ENCODE measurements around the gene HYCC1. TPM values are rescaled to one million over a fixed set of nuclear protein-coding genes. Genes with fewer than 3 reads are reported as not detected.

The HYCC1 gene
- polyA plus RNA-seq, 2 of the 4 experiments (the other 2 are of a cell fraction), result 16.8 to 24.6 TPM

DNA sequence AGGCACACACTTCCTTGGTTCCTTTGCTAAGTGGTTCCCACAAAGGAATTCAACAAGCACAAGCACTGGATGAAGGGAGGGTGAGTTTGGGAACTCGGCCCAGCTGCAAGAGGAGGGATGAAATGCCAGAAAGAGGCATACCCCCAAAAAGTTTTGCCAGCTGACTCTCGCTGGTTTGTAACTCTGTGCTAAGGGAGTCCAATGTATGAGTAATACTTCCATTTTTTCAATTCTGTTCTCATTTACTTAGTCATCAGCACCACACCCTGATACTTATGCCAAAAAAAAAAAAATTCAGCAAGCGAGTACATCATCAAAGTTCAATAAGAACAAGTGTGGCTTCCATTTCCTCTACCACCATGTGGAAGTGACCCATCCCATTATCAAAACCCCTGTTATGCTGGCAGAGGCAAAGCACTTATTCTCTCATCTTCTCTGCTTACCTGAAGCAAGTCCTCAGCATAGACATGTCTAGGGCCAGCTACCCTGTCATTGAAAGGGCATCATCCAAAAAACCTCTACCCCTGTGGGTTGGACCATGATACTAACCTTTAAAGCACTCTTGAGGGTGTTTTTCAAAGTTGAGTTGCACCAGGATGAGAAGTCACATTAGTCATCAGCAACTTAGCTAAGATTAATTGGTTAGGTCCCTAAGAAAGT is 6.9 kb upstream of the HYCC1 start:
- FAIRE-seq, result no peak
- POLR2A ChIA-PET, result no interaction called here
- no peak overlapping the region for H3K27ac ChIP-seq

DNA sequence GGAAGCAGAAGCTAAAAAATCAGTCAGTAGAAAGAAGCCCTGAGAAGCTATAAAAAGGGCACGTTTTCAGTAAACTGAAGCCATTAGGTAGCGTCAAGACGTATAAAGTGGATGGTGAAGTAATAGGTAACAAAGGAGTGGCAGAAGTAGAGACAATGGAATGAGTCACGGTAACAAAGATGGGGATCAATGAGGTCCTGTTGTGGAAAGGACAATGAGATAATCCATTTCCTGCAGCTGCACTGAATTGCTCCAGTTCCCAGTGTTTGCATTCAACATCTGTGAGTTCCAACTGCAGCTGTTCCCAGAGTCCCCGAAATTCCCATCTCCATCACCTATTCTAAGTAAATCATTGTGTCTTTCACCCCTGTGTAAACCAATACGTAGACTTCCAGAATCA is 4.8 kb upstream of the HYCC1 start:
- H3K4me2 ChIP-seq, result no peak overlapping the region
- no peak for TF ChIP-seq EHMT2 (IDR thresholded peaks at IDR 0.05; ENCODE audit: low read depth)
- TF ChIP-seq CHD4 (IDR thresholded peaks at IDR 0.05; ENCODE audit: borderline replicate concordance), result no peak
- TF ChIP-seq KDM5A (IDR thresholded peaks at IDR 0.05), result no peak
- TF ChIP-seq NR3C1 (IDR thresholded peaks at IDR 0.05), result no peak
- TF ChIP-seq MYC (IDR thresholded peaks at IDR 0.05; ENCODE audit: borderline replicate concordance, low read length), result no peak
- TF ChIP-seq, protein P1, sequence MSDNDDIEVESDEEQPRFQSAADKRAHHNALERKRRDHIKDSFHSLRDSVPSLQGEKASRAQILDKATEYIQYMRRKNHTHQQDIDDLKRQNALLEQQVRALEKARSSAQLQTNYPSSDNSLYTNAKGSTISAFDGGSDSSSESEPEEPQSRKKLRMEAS (IDR thresholded peaks at IDR 0.05), result no peak
- TF ChIP-seq, protein P2, sequence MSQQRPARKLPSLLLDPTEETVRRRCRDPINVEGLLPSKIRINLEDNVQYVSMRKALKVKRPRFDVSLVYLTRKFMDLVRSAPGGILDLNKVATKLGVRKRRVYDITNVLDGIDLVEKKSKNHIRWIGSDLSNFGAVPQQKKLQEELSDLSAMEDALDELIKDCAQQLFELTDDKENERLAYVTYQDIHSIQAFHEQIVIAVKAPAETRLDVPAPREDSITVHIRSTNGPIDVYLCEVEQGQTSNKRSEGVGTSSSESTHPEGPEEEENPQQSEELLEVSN (IDR thresholded peaks at IDR 0.05; ENCODE audit: borderline replicate concordance, low read depth), result no peak
- no peak for TF ChIP-seq JUN (IDR thresholded peaks at IDR 0.05)
- no peak for TF ChIP-seq NFE2L2 (conservative IDR thresholded peaks at IDR 0.05; ENCODE audit: low read length)
- no peak for TF ChIP-seq JUNB (IDR thresholded peaks at IDR 0.05)
- TF ChIP-seq, protein P3, sequence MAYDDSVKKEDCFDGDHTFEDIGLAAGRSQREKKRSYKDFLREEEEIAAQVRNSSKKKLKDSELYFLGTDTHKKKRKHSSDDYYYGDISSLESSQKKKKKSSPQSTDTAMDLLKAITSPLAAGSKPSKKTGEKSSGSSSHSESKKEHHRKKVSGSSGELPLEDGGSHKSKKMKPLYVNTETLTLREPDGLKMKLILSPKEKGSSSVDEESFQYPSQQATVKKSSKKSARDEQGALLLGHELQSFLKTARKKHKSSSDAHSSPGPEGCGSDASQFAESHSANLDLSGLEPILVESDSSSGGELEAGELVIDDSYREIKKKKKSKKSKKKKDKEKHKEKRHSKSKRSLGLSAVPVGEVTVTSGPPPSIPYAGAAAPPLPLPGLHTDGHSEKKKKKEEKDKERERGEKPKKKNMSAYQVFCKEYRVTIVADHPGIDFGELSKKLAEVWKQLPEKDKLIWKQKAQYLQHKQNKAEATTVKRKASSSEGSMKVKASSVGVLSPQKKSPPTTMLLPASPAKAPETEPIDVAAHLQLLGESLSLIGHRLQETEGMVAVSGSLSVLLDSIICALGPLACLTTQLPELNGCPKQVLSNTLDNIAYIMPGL (CRISPR knock-in tag; IDR thresholded peaks at IDR 0.05; ENCODE audit: borderline replicate concordance), result no peak
- no peak for TF ChIP-seq CHD2 (IDR thresholded peaks at IDR 0.05; ENCODE audit: low read length, partially characterized antibody)
- no peak for TF ChIP-seq SREBF2 (IDR thresholded peaks at IDR 0.05)
- TF ChIP-seq ZC3H11A (IDR thresholded peaks at IDR 0.05), result no peak
- TF ChIP-seq, protein P4, sequence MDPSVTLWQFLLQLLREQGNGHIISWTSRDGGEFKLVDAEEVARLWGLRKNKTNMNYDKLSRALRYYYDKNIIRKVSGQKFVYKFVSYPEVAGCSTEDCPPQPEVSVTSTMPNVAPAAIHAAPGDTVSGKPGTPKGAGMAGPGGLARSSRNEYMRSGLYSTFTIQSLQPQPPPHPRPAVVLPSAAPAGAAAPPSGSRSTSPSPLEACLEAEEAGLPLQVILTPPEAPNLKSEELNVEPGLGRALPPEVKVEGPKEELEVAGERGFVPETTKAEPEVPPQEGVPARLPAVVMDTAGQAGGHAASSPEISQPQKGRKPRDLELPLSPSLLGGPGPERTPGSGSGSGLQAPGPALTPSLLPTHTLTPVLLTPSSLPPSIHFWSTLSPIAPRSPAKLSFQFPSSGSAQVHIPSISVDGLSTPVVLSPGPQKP (IDR thresholded peaks at IDR 0.05; ENCODE audit: low read depth, low read length), result no peak
- TF ChIP-seq ZNF302 (CRISPR knock-in tag; IDR thresholded peaks at IDR 0.05), result no peak
- TF ChIP-seq, protein P5, sequence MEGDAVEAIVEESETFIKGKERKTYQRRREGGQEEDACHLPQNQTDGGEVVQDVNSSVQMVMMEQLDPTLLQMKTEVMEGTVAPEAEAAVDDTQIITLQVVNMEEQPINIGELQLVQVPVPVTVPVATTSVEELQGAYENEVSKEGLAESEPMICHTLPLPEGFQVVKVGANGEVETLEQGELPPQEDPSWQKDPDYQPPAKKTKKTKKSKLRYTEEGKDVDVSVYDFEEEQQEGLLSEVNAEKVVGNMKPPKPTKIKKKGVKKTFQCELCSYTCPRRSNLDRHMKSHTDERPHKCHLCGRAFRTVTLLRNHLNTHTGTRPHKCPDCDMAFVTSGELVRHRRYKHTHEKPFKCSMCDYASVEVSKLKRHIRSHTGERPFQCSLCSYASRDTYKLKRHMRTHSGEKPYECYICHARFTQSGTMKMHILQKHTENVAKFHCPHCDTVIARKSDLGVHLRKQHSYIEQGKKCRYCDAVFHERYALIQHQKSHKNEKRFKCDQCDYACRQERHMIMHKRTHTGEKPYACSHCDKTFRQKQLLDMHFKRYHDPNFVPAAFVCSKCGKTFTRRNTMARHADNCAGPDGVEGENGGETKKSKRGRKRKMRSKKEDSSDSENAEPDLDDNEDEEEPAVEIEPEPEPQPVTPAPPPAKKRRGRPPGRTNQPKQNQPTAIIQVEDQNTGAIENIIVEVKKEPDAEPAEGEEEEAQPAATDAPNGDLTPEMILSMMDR (IDR thresholded peaks at IDR 0.05), result no peak
- ATAC-seq (no peak), FAIRE-seq (no peak), DNase-seq (ENCODE audit: low read depth in 1 of 2, low spot score in 1 of 2) (no peak)
- ChIA-PET POLR2A (no interaction called here), CTCF (interaction anchor here (0.7 to 2.8 kb wide), 2 partner anchors 37 to 459 kb away, joined by 3 to 16 read pairs; no protein-coding TSS in a partner anchor)
- peaks cover 8% of the 10 kb centered on the region; the same call in 2 of the 3 replicates for H3K4me1 ChIP-seq
- H3K9me3 ChIP-seq, result 0 out of 3 replicates have a peak, but pooled peaks cover 2% of the 10 kb centered on the region
- no peak overlapping the region for H3K27ac ChIP-seq
- 71% methylated on average over 6 of the region's 6 CpGs for WGBS (ENCODE audit: missing lambda C conversion rate)
- no peak overlapping the region for H3K4me3 ChIP-seq

More for the DNA sequence above, 6.9 kb upstream of the HYCC1 start:
- WGBS (ENCODE audit: missing lambda C conversion rate), result 14% methylated on average over 3 of the region's 3 CpGs
- DNase-seq (ENCODE audit: low read depth in 1 of 2, low spot score in 1 of 2) (peak in 1 of 2 experiments; percentile 7), ATAC-seq (peak; percentile 61 to 62; a peak in 4 of 6 replicates)
- Histone ChIP-seq H3K4me2 (peak overlapping the region; percentile 26; the same call in 2 of the 3 replicates), H3K4me3 (no peak overlapping the region), H3K4me1 (peaks cover 4% of the 10 kb centered on the region; the same call in 2 of the 3 replicates), H3K9me3 (0 out of 3 replicates have a peak, but pooled peaks cover 2% of the 10 kb centered on the region)
- CTCF ChIA-PET, result interaction anchor here (0.7 to 2.8 kb wide), 5 partner anchors 9 to 479 kb away, joined by 3 to 16 read pairs (median 5); no protein-coding TSS in a partner anchor
- TF ChIP-seq FOSL2 (IDR thresholded peaks at IDR 0.05) (no peak), FOSL2 (CRISPR knock-in tag; IDR thresholded peaks at IDR 0.05) (peak; percentile 28; the same call in 1 of the 2 replicates), POLR2AphosphoS2 (conservative IDR thresholded peaks at IDR 0.05; ENCODE audit: low read length) (no peak)
- TF ChIP-seq, protein P5 (IDR thresholded peaks at IDR 0.05), result no peak

Data from A549 (cell line).